Testis (tissue), 3 donors: ENCODE results near the gene HPD. TPM values are rescaled to one million over a fixed set of nuclear protein-coding genes. Genes with fewer than 3 reads are reported as not detected.

Experiments
- DNase-seq: peaks from one replicate; pipeline ENCODE4 v3.0.0-alpha.2; 2019
- H3K27ac ChIP-seq, 2 donors: fragments of 200-600 bp; sonication (generic); one replicate each; pipeline ENCODE4 v1.5.1; 2019
- H3K27me3 ChIP-seq: fragments of 200-600 bp; sonication (generic); one replicate; pipeline ENCODE4 v1.5.1; 2019
- H3K36me3 ChIP-seq: fragments of 200-600 bp; sonication (generic); one replicate; pipeline ENCODE4 v1.5.1; 2017; ENCODE audit warnings: low read depth; ENCODE audit errors: missing control alignments
- H3K4me1 ChIP-seq: fragments of 200-600 bp; sonication (generic); one replicate; pipeline ENCODE4 v1.5.1; 2019
- H3K4me3 ChIP-seq, 2 donors: fragments of 200-600 bp; sonication (generic); one replicate each; pipeline ENCODE4 v1.5.1; 2017 to 2019
- H3K9me3 ChIP-seq: fragments of 200-600 bp; sonication (generic); one replicate; pipeline ENCODE4 v1.5.1; 2017
- CTCF ChIP-seq, 3 experiments: fragments of 450-650 bp in 2 of 3; fragments of 200-600 bp in 1 of 3; sonication (generic) in 1 of 3; IDR thresholded peaks; one replicate each; pipeline ENCODE4 v1.5.1; 2016 to 2019; ENCODE audit warnings: antibody characterized with exemption in 3 of 3, mild to moderate bottlenecking in 2 of 3, moderate library complexity in 1 of 3
- POLR2A ChIP-seq: fragments of 450-650 bp; IDR thresholded peaks from one replicate; pipeline ENCODE4 v1.6.1; 2017; ENCODE audit warnings: antibody characterized with exemption, mild to moderate bottlenecking, moderate library complexity
- WGBS, 2 donors: methylation state at CpG; one replicate each; pipeline ENCODE4 v1.1.5; 2018; 5-methylcytosine and 5-hydroxymethylcytosine counted together
- intact Hi-C: fragments of 100-400 bp; cut with DNase I; formaldehyde crosslinking; loops from one replicate; pipeline ENCODE4 v1.15.1; 2023; ENCODE audit warnings: low total_unique reads
- polyA plus RNA-seq: library from polyadenylated mRNA; stranded (reverse); fragments of 350-450 nt; fragmentation: Illumina TruSeq; extraction: RNeasy Lipid Tissue Mini Kit (QIAGEN cat#74804); gene quantifications from one replicate; pipeline ENCODE4 v1.2.3, GENCODE V29; 2014; ENCODE audit warnings: low read depth, low replicate concordance; ENCODE audit not compliant: insufficient read depth
- total RNA-seq, 2 donors: library from RNA; depleted of rRNA; stranded (reverse); fragments of >200 nt; gene quantifications; one replicate each; pipeline ENCODE4 v1.2.3, GENCODE V29; 2016

The HPD gene
- total and polyA plus RNA-seq, 3 donors from 2014 or later = 5.9 to 11.6 (median 10.6) TPM

DNA sequence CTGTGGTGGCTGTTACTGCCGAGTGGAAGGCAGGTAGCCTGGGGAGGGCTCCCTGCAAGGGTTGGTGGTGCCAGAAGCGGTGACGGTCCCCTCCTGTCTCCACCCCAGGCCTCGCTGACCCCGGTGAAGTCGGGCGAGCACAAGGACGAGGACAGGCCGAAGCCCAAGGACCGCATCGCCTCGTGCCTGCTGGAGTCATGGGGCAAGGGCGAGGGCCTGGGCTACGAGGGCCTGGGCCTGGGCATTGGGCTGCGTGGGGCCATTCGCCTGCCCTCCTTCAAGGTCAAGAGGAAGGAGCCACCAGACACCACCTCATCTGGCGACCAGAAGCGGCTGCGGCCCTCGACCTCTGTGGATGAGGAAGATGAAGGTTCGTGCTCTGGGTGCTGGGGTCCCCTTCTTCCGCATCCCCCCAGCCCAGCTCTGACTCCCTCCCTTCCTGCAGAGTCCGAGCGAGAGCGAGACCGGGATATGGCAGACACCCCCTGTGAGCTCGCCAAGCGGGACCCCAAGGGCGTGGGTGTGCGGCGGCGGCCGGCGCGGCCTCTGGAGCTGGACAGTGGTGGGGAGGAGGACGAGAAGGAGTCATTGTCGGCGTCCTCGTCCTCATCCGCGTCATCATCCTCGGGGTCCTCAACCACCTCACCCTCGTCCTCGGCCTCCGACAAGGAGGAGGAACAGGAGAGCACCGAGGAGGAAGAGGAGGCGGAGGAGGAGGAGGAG is 41.6 kb downstream of the HPD start:
- 87 to 95% methylated on average over 27 to 47 of the region's 47 CpGs for WGBS, 2 donors
- H3K9me3 ChIP-seq = no peaks in the 10 kb centered on the region

DNA sequence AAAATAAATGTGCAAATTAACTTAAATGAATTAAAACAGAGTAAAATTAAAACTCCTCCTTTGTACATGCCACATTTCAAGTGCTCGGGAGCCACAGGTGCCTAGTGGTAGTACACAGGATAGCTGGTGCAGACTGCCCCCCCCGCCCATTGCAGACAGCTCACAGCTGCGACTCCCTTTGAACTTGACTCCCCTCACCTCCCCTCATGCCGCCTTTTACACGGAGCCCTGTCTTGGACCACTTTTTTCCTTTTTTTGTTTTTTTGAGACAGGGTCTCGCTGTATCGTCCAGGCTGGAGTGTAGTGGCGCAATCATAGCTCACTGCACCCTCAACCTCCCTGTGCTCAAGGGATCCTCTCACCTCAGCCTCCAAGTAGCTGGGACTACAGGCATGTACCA is 43.4 kb downstream of the HPD start:
- Histone ChIP-seq H3K27me3 (no peaks in the 10 kb centered on the region), H3K4me3 (no peak overlapping the region), H3K27ac (no peak overlapping the region), H3K36me3 (no peaks in the 10 kb centered on the region), H3K9me3 (no peaks in the 10 kb centered on the region), H3K4me1 (peaks cover 33% of the 10 kb centered on the region)
- intact Hi-C loops = no loop called here
- WGBS, 2 donors = 86 to 95% methylated on average over 8 of the region's 8 CpGs
- TF ChIP-seq POLR2A = no peak
- TF ChIP-seq CTCF (IDR thresholded peaks at IDR 0.05) = no peak
- DNase-seq = no peak

More for the DNA sequence above, 41.6 kb downstream of the HPD start:
- DNase-seq = no peak
- intact Hi-C loops = no loop called here
- H3K4me3 ChIP-seq = no peak overlapping the region
- no peak overlapping the region for H3K27ac ChIP-seq
- no peaks in the 10 kb centered on the region for H3K36me3 ChIP-seq
- H3K4me1 ChIP-seq = peaks cover 18% of the 10 kb centered on the region
- TF ChIP-seq CTCF (IDR thresholded peaks at IDR 0.05) (no peak), POLR2A (no peak)
- no peaks in the 10 kb centered on the region for H3K27me3 ChIP-seq

- Histone ChIP-seq H3K27me3 (no peaks in the 10 kb centered on the region), H3K9me3 (no peaks in the 10 kb centered on the region), H3K27ac (no peak overlapping the region), H3K36me3 (no peaks in the 10 kb centered on the region), H3K4me1 (peaks cover 33% of the 10 kb centered on the region), H3K4me3 (no peak overlapping the region)
- DNase-seq = no peak
- intact Hi-C loops = no loop called here
- 93 to 96% methylated on average over 4 to 29 of the region's 31 CpGs for WGBS, 2 donors
- TF ChIP-seq POLR2A (no peak), CTCF (IDR thresholded peaks at IDR 0.05) (no peak)
Observed at GRCh38 chr12:121814429-121815119, 44.1 kb downstream of the HPD start.

GRCh38 chr12:121813951-121814350 is 44.7 kb downstream of the HPD start:
- Histone ChIP-seq H3K27me3 (no peaks in the 10 kb centered on the region), H3K4me3 (no peak overlapping the region), H3K27ac (no peak overlapping the region), H3K4me1 (peaks cover 33% of the 10 kb centered on the region), H3K36me3 (no peaks in the 10 kb centered on the region), H3K9me3 (no peaks in the 10 kb centered on the region)
- TF ChIP-seq POLR2A (no peak), CTCF (IDR thresholded peaks at IDR 0.05) (no peak)
- WGBS, 2 donors = 67 to 85% methylated on average over 10 to 11 of the region's 14 CpGs
- no peak for DNase-seq
- intact Hi-C loops = no loop called here
